Measurements from ENCODE around the gene VMP1. TPM values are rescaled to one million over a fixed set of nuclear protein-coding genes. Genes with fewer than 3 reads are reported as not detected.

Gene VMP1
- total RNA-seq, 1 donor from 2014 or later: 169 TPM

GRCh38 chr17:59877965-59878364, 170.5 kb downstream of the VMP1 start:
- no peak for TF ChIP-seq CTCF (IDR thresholded peaks at IDR 0.05)
- ATAC-seq: no peak

GRCh38 chr17:59878624-59879023, 171.2 kb downstream of the VMP1 start:
- no peaks in the 10 kb centered on the region for H3K9me3 ChIP-seq
- H3K36me3 ChIP-seq: peaks cover 80% of the 10 kb centered on the region
- H3K4me3 ChIP-seq: no peak overlapping the region
- DNase-seq: no peak
- no peak for ATAC-seq
- no peak for TF ChIP-seq CTCF (IDR thresholded peaks at IDR 0.05)
- H3K4me1 ChIP-seq: no peaks in the 10 kb centered on the region
- no peaks in the 10 kb centered on the region for H3K27me3 ChIP-seq
- intact Hi-C loops (cut with DNase I): no loop called here
- no peak overlapping the region for H3K27ac ChIP-seq

More at GRCh38 chr17:59877965-59878364, 170.5 kb downstream of the VMP1 start:
- no peaks in the 10 kb centered on the region for H3K9me3 ChIP-seq
- H3K4me3 ChIP-seq: no peak overlapping the region
- peaks cover 73% of the 10 kb centered on the region for H3K36me3 ChIP-seq
- H3K27me3 ChIP-seq: no peaks in the 10 kb centered on the region
- no peak for DNase-seq
- no peaks in the 10 kb centered on the region for H3K4me1 ChIP-seq
- intact Hi-C loops (cut with DNase I): no loop called here
- H3K27ac ChIP-seq: no peak overlapping the region

- intact Hi-C loops (cut with DNase I): no loop called here
- no peaks in the 10 kb centered on the region for H3K27me3 ChIP-seq
- no peak for ATAC-seq
- no peaks in the 10 kb centered on the region for H3K9me3 ChIP-seq
- H3K4me1 ChIP-seq: no peaks in the 10 kb centered on the region
- no peak for DNase-seq
- no peak overlapping the region for H3K27ac ChIP-seq
- peaks cover 66% of the 10 kb centered on the region for H3K36me3 ChIP-seq
- no peak for TF ChIP-seq CTCF (IDR thresholded peaks at IDR 0.05)
- no peak overlapping the region for H3K4me3 ChIP-seq
Measured at GRCh38 chr17:59884861-59885260, 177.4 kb downstream of the VMP1 start.

- intact Hi-C loops (cut with DNase I): no loop called here
- H3K4me3 ChIP-seq: no peak overlapping the region
- no peaks in the 10 kb centered on the region for H3K9me3 ChIP-seq
- H3K36me3 ChIP-seq: peaks cover 33% of the 10 kb centered on the region
- no peak overlapping the region for H3K27ac ChIP-seq
- H3K4me1 ChIP-seq: peaks cover 8% of the 10 kb centered on the region
- H3K27me3 ChIP-seq: no peaks in the 10 kb centered on the region
- ATAC-seq: no peak
- no peak for TF ChIP-seq CTCF (IDR thresholded peaks at IDR 0.05)
- no peak for DNase-seq
Measured at GRCh38 chr17:59888145-59888750, 180.8 kb downstream of the VMP1 start.

- no peak for TF ChIP-seq CTCF (IDR thresholded peaks at IDR 0.05)
- Histone ChIP-seq H3K36me3 (peaks cover 10% of the 10 kb centered on the region), H3K27me3 (no peaks in the 10 kb centered on the region), H3K9me3 (no peaks in the 10 kb centered on the region), H3K4me3 (no peak overlapping the region), H3K4me1 (peaks cover 18% of the 10 kb centered on the region), H3K27ac (no peak overlapping the region)
- intact Hi-C loops (cut with DNase I): no loop called here
- no peak for ATAC-seq
- no peak for DNase-seq
Measured at GRCh38 chr17:59890720-59891119, 183.3 kb downstream of the VMP1 start.

Small RNAs within 50 kb of the gene (microRNA-seq; reads per million reads assigned to microRNA genes)
- 70,603 reads per million, percentile 100 among the genes with 10 or more reads in this experiment for gene MIR21 (ENCODE audit: borderline microRNAs expressed)

Other genes starting within 250 kb of the VMP1 start
- 25.0 TPM for gene DHX40, start 142.0 kb upstream of the VMP1 start, total RNA-seq
- 210 TPM for gene CLTC, start 87.8 kb upstream of the VMP1 start, total RNA-seq
- 19.6 TPM for gene PTRH2, start 224 bp upstream of the VMP1 start, total RNA-seq
- 15.3 TPM for gene TUBD1, start 185.3 kb downstream of the VMP1 start, total RNA-seq
- gene RPS6KB1, start 185.5 kb downstream of the VMP1 start, total RNA-seq: 34.9 TPM